T-helper 17 cell (primary cell): Measurements from ENCODE around the gene ZNF566. TPM values are rescaled to one million over a fixed set of nuclear protein-coding genes. Genes with fewer than 3 reads are reported as not detected.

Source experiments
- ATAC-seq: fragments of 150-1000 bp; cut with Tn5 transposase; 2 replicates; pipeline ENCODE4 v1.10.0; 2021; ENCODE audit warnings: mild to moderate bottlenecking, moderate library complexity
- DNase-seq, 3 donors: peaks; one replicate each; pipeline versions ENCODE4 v3.0.0 to v3.0.0-alpha.2; 2020 to 2021
- H3K9me3 ChIP-seq: one replicate; pipeline ENCODE4 v1.7.0; 2013; ENCODE audit warnings: low read length, mild to moderate bottlenecking; ENCODE audit not compliant: control insufficient read depth, poor library complexity, severe bottlenecking
- H3K27ac Mint-ChIP-seq: one replicate; pipeline ENCODE4 v1.8.0; 2022; ENCODE audit warnings: mild to moderate bottlenecking, moderate library complexity, mixed read lengths
- H3K27me3 Mint-ChIP-seq: one replicate; pipeline ENCODE4 v1.8.0; 2022; ENCODE audit warnings: mixed read lengths
- H3K36me3 Mint-ChIP-seq: one replicate; pipeline ENCODE4 v1.8.0; 2022; ENCODE audit warnings: low read depth, mixed read lengths
- H3K4me1 Mint-ChIP-seq: one replicate; pipeline ENCODE4 v1.8.0; 2022; ENCODE audit warnings: mild to moderate bottlenecking, mixed read lengths
- H3K4me3 Mint-ChIP-seq: one replicate; pipeline ENCODE4 v1.8.0; 2022; ENCODE audit warnings: mild to moderate bottlenecking, moderate library complexity, mixed read lengths
- total RNA-seq, 4 donors: library from RNA in 2 of 4; stranded (reverse) in 2 of 4; gene quantifications; one replicate each; pipeline ENCODE4 v1.2.3 and lab custom pipeline; 2022 to 2026

The ZNF566 gene
- total RNA-seq, 2 donors from 2014 or later, result 7.8 to 8.5 TPM

GRCh38 chr19:36420961-36421748 lies 68.2 kb downstream of the ZNF566 start:
- no peak overlapping the region for H3K27ac Mint-ChIP-seq
- peaks cover 17% of the 10 kb centered on the region for H3K4me1 Mint-ChIP-seq
- no peak overlapping the region for H3K4me3 Mint-ChIP-seq
- ATAC-seq (no peak), DNase-seq (no peak)
- peaks cover 5% of the 10 kb centered on the region for H3K27me3 Mint-ChIP-seq
- no peaks in the 10 kb centered on the region for H3K9me3 ChIP-seq
- no peaks in the 10 kb centered on the region for H3K36me3 Mint-ChIP-seq

GRCh38 chr19:36418287-36419001 lies 70.9 kb downstream of the ZNF566 start, which contains the start of gene ZFP82:
ZFP82 (minus strand) TSS chr19:36418644; CDS start chr19:36409789, 8,855 bp downstream.
- H3K27ac Mint-ChIP-seq, result peak within 1 kb of the TSS; percentile 96
- peaks cover 5% of the 10 kb centered on the region for H3K27me3 Mint-ChIP-seq
- peak; percentile 92 for ATAC-seq
- H3K36me3 Mint-ChIP-seq, result no peaks in the 10 kb centered on the region
- peak within 1 kb of the TSS; percentile 97 for H3K4me3 Mint-ChIP-seq
- no peaks in the 10 kb centered on the region for H3K9me3 ChIP-seq
- H3K4me1 Mint-ChIP-seq, result peaks cover 17% of the 10 kb centered on the region
- DNase-seq, result peak; percentile 50 to 58 (median 57)

DNA sequence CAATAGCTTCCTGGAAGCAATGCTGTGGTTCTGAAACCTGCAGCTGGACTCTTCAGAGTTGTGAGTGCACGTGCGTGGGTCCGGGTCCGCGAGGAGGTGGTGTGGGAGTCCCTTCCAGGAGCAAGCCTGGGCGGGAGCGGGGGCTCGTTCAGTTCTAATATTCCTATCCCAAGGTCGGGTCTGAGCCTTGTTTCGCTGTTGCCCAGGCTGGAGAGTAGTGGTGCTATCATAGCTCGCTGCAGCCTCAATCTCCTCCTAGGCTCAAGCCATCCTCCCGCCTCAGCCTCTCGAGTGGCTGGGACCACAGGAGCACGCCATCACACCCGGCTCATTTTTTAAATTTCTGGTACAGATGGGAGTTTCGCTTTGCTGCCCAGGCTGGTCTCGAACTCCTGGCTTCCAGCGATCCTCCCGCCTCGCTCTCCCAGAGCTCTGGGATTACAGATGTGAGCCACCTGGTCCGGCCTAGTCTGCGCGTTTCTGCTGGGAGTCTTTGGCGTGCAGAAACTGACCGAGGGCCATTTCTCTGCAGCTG lies 71.5 kb downstream of the ZNF566 start:
- Mint-ChIP-seq H3K36me3 (no peaks in the 10 kb centered on the region), H3K27ac (peak overlapping the region; percentile 96), H3K4me3 (peak overlapping the region; percentile 97), H3K4me1 (peaks cover 17% of the 10 kb centered on the region), H3K27me3 (peaks cover 5% of the 10 kb centered on the region)
- ATAC-seq, result no peak
- H3K9me3 ChIP-seq, result no peaks in the 10 kb centered on the region
- no peak for DNase-seq

GRCh38 chr19:36409841-36410240 lies 79.5 kb downstream of the ZNF566 start:
- H3K9me3 ChIP-seq, result peaks cover 10% of the 10 kb centered on the region
- ATAC-seq (no peak), DNase-seq (no peak)
- peaks cover 17% of the 10 kb centered on the region for H3K36me3 Mint-ChIP-seq
- H3K27ac Mint-ChIP-seq, result no peak overlapping the region
- no peaks in the 10 kb centered on the region for H3K4me1 Mint-ChIP-seq
- H3K27me3 Mint-ChIP-seq, result no peaks in the 10 kb centered on the region
- no peak overlapping the region for H3K4me3 Mint-ChIP-seq

DNA sequence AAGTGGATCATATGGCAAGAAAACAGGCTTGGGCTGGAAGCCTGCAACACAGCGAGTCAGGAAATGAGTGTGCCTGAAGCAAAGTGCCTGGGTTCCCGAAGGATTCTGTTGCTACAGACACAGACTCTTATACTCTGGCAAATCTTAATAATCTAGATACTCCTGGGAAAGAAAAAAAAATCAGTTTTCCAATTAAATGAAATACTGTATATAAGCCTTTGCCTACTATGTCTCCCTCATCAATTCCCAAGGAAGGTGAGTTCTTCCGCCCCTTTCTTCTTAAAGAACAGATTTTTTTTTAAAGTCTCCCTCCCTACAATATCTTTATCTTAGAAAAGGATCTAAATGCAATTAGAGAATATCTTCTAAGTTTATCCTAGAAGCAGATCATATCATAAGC lies 81.3 kb downstream of the ZNF566 start:
- Mint-ChIP-seq H3K36me3 (peaks cover 21% of the 10 kb centered on the region), H3K27me3 (no peaks in the 10 kb centered on the region), H3K27ac (no peak overlapping the region), H3K4me1 (no peaks in the 10 kb centered on the region), H3K4me3 (no peak overlapping the region)
- ATAC-seq, result no peak
- peaks cover 10% of the 10 kb centered on the region for H3K9me3 ChIP-seq
- DNase-seq, result no peak

- Mint-ChIP-seq H3K27ac (no peak overlapping the region), H3K27me3 (no peaks in the 10 kb centered on the region), H3K4me1 (no peaks in the 10 kb centered on the region), H3K4me3 (no peak overlapping the region), H3K36me3 (peaks cover 17% of the 10 kb centered on the region)
- H3K9me3 ChIP-seq, result peaks cover 10% of the 10 kb centered on the region
- no peak for ATAC-seq
- DNase-seq, result no peak
Measured at GRCh38 chr19:36404498-36404897, 84.9 kb downstream of the ZNF566 start.

DNA sequence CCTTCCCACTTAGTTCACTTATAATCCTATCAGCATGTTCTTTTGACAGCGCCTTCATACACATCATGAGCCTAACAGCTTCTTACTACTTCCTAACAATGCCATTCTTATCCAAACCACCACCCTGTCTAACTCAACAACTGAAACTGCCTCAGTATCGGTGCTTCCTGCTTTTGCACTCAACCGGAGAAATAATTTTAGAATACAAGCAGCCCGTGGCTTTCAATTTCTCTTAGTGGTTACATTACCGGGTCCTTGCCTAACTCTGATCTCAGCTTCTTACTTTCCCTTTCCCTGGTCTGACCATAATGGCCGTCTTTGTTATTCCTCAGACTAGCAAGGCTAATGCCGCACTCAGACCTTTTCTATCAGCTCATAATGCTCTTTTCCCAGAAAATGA lies 87.9 kb downstream of the ZNF566 start:
- Mint-ChIP-seq H3K36me3 (peaks cover 11% of the 10 kb centered on the region), H3K27me3 (no peaks in the 10 kb centered on the region), H3K4me1 (no peaks in the 10 kb centered on the region), H3K4me3 (no peak overlapping the region), H3K27ac (no peak overlapping the region)
- DNase-seq, result no peak
- peaks cover 7% of the 10 kb centered on the region for H3K9me3 ChIP-seq
- ATAC-seq, result peak; percentile 48

- Mint-ChIP-seq H3K4me1 (no peaks in the 10 kb centered on the region), H3K27me3 (no peaks in the 10 kb centered on the region), H3K36me3 (peaks cover 8% of the 10 kb centered on the region), H3K4me3 (no peak overlapping the region), H3K27ac (no peak overlapping the region)
- ATAC-seq (no peak), DNase-seq (no peak)
- H3K9me3 ChIP-seq, result peaks cover 21% of the 10 kb centered on the region
Measured at GRCh38 chr19:36398571-36398970, 90.8 kb downstream of the ZNF566 start.

Other genes starting within 250 kb of the ZNF566 start
- gene ZFP14, start 110.4 kb downstream of the ZNF566 start, total RNA-seq, result 1 to 10 TPM; 3.5 to 4.7 TPM
- 1 to 10 TPM; 1.4 to 2.2 TPM for gene ZFP82, start 70.9 kb downstream of the ZNF566 start, total RNA-seq
- 1 to 10 TPM; 4.6 to 5.4 TPM for gene ZNF260, start 38.7 kb upstream of the ZNF566 start, total RNA-seq
- 10 to 100 TPM; 25.9 to 30.6 TPM for gene ZNF529, start 83.7 kb upstream of the ZNF566 start, total RNA-seq
- 1 to 10 TPM; 6.4 to 7.0 TPM for gene ZNF382, start 115.8 kb upstream of the ZNF566 start, total RNA-seq
- 10 to 100 TPM in 1 of 2 donors, 1 to 10 TPM in 1; 9.0 to 11.1 TPM for gene ZNF461, start 177.3 kb upstream of the ZNF566 start, total RNA-seq
- gene ZNF567, start 198.1 kb upstream of the ZNF566 start, total RNA-seq, result 1 to 10 TPM; 6.1 to 7.4 TPM